ENCODE data around the gene PTPRN2.

PTPRN2 gene

DNA sequence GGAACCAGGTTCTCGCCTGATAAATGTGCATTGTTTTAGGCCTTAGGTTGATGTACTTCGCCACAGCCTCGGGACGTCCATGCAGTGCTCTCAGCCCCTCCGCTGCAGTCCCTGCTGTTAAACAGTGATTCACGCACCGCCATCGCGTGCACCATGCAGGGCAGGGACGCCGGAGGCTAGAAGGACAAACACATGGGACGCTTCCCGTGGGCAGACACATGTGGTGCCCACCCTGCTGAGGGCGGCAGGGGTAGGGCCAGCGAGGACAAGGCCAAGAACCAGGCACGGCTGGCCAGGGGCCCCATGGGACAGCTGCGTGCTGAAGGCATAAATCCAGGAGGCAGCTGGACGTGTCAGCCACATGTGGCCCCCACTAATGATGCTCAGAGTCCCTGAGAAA, 394.7 kb downstream of the PTPRN2 start:
- no peak for DNase-seq (ENCODE audit: low read depth in 1 of 2, low spot score in 1 of 2)

DNA sequence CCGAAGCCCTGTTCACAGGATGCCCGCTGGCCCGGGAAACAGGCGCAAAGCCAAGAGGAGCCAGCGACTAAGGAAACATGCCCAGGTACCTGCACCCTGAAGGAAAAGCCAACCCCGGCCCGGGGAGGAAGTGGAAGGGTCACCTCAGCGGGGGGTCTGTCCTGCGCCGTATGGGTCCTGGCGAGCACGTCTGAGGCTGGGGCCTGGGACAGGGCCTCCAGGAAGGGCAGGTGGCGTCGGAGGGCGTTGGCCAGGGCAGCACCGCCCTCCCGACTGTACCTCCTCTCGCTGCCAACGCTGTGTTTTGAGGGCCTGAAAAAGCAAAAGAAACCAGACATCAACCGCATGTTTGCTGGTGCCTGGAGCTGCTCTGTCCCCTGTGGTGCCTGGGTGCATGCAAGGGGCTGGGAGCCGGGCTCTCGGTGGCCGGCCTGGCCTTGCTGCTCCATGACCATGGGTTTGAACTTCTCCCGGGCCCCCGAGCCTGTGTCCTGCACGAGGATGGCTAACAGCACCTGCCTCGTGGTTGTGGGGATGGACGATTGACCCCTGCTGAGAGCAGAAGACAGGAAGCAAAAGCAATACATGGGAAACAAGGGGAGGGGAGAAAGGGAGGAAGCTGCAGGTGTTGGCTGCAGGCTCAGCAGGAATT, 395.3 kb downstream of the PTPRN2 start:
- no peak for DNase-seq (ENCODE audit: low read depth in 1 of 2, low spot score in 1 of 2)

- DNase-seq (ENCODE audit: low read depth in 1 of 2, low spot score in 1 of 2): no peak
Measured at GRCh38 chr7:158191671-158192070, 396.0 kb downstream of the PTPRN2 start.

DNA sequence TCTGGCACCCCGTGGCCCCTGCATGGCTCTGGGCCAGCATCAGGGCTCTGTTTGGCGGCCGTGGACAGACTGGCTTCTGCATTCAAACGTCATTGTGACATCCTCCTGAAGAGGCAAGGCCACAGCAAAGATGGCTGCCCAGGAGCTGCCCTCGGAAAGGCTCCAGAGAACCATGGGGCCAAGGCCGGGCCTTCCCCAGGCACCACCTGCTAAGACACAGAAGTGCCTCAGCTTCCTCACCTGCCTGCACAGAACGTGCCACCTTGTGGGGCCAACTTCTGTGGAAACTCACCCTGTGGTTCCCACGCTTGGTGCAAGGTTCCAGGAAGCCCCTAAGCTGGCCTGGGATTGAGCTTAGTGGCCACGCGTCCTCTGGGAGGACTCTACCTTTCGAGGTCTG, 396.9 kb downstream of the PTPRN2 start:
- no peak for DNase-seq (ENCODE audit: low read depth in 1 of 2, low spot score in 1 of 2)

DNA sequence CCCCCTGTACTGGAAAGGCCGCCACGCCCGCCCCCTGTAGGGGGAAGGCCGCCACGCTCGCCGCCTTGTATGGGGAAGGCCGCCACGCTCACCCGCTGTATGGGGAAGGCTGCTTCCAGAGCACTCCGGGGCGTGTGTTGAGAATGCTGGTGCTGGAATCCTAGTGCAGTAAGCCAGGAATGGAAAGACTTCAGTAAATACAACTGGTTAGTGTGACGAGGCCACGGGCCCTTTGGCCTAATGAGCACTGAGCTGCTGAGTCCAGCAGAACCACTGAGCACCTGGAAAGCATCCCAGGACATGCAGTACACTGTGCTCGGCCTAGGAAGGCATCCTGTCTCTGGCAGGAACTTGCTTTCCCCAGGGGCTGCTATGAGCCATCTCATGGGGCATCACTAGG, 398.9 kb downstream of the PTPRN2 start:
- DNase-seq (ENCODE audit: low read depth in 1 of 2, low spot score in 1 of 2): no peak

GRCh38 chr7:158187694-158187994, 400.0 kb downstream of the PTPRN2 start:
- DNase-seq (ENCODE audit: low read depth in 1 of 2, low spot score in 1 of 2): no peak

GRCh38 chr7:158186864-158187693, 400.5 kb downstream of the PTPRN2 start:
- DNase-seq (ENCODE audit: low read depth in 1 of 2, low spot score in 1 of 2): no peak

DNA sequence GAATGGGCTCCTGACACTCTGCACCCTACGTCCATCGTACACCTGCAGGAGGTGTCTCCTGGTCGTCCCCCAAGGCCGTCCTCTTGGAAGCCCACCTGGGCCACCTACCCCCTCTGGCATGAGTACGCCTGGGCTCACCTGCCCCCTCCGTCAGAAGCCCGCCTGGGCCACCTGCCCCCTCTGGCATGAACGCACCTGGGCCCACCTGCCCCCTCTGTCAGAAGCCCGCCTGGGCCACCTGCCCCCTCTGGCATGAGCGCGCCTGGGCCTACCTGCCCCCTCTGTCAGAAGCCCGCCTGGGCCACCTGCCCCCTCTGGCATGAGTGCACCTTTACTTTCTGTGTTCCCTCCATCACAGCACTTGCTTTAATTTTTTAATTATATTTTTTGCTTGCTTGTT, 401.2 kb downstream of the PTPRN2 start:
- DNase-seq (ENCODE audit: low read depth in 1 of 2, low spot score in 1 of 2): no peak

DNA sequence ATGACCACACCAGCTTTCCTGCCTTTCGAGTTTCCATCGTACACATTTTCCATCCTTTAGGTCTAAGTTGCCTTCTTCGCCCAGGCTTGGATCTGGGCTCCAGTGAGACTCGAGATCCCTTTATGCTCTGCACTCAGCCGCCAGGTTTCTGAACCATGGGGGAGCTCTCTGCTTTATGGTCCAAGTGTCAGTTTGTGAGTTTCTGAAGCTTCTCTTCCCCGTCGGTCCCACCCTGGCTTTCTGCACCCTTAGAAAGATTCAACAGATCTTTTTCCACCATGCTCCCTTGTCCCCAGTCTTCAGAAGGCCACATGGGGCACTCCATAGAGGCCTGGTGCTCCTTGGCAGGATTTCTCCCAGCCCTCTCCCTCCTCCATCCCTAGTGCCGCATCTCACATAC, 402.0 kb downstream of the PTPRN2 start:
- DNase-seq (ENCODE audit: low read depth in 1 of 2, low spot score in 1 of 2): no peak

DNA sequence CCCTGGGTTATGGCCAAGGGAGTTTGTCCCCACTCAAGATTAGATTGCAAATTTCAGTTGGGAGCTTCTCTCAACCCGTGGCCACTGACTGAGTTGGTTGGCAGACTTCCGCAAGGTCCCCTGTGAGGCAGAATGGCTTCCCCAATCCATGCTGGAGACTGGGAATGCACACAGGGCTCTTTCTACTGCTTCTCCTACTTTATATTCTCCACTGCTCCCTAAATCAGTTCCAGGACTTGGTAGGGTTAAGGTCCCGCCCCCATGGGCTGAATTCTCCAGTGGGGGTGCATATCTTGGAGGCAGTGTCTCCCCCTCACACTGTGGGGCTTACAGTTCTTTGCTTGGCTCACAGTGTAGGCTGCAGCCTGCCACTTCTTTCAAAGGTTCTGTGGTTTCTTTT, 404.2 kb downstream of the PTPRN2 start:
- no peak for DNase-seq (ENCODE audit: low read depth in 1 of 2, low spot score in 1 of 2)

GRCh38 chr7:158176561-158177173, 411.0 kb downstream of the PTPRN2 start:
- DNase-seq (ENCODE audit: low read depth in 1 of 2, low spot score in 1 of 2): no peak

GRCh38 chr7:158175779-158176178, 411.8 kb downstream of the PTPRN2 start:
- no peak for DNase-seq (ENCODE audit: low read depth in 1 of 2, low spot score in 1 of 2)

DNA sequence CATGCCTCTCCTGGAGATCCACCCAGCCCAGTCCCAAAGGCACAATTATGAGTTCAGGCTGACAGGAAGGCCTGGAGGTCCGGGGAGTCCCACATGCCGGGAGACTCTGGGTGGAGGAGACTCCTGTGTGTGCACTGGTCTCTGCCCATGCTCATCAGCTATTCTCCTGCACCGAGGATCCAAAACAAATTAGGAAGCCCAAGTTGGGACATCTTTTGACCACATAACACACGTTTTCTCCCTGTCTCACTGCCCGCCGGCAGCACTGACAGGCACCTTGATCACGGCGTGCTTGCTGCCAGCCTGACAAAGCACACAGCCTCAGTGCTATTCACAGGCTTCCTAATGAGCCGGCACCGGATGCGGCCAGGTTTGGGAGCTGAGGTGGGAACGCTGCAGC, 412.7 kb downstream of the PTPRN2 start:
- DNase-seq (ENCODE audit: low read depth in 1 of 2, low spot score in 1 of 2): no peak

DNA sequence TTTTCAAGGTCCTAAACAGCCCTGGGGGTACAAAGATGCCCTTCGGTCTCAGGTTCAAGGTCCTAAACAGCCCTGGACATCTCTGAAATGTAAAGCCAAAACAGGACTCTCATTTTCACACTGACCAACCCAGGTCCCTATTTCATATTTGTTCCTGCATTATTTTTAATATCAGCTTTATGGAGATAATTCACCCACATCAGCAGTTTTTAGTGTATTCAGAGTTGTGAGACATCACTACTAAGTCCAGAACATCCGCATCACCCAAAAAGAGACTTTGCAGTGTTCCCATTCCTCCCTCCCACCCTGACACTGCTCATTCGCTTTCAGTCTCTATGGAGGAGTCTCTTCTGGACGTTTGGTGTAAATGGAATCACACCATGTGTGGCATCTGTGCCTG, 420.2 kb downstream of the PTPRN2 start:
- no peak for DNase-seq (ENCODE audit: low read depth in 1 of 2, low spot score in 1 of 2)

DNA sequence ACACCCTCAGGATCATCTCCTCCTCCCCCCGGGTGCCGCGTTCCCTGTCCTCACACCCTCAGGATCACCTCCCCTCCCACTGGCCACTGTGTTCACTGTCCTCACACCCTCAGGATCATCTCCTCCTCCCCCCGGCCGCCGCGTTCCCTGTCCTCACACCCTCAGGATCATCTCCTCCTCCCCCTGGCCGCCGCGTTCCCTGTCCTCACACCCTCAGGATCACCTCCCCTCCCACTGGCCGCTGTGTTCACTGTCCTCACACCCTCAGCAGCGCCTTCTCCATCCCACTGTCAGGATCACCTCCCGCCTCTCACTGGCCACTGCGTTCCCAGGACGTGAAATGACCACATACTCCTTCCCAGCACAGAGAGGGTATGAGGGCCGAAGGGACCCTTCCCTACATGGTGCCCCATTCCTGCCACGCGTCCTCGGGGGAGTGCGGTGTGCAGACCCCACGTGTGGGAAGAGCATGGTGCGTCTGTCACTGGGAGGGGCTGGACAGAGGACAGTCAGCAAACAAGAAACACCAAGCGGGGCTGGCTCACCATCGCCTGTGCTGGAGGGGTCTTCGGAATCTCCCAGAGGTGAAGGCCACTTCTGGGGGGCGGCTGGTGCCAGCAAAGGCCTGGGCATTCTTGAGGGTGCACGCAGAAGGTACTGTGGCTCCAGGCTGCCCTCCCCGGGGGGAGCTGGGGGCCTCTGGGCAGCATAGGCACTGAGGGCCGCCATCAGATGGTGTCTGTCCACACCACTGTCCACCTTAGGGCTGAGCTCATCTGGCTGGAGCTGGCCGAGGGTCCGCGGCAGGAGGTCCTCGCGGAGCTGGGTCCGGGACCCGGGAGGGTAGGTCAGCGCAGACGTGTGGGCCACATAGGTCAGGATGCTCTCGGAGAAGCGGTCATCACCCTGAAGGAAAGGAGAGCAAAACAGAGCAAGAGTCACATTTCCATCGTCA, 421.0 kb downstream of the PTPRN2 start:
- DNase-seq (ENCODE audit: low read depth in 1 of 2, low spot score in 1 of 2): no peak

DNA sequence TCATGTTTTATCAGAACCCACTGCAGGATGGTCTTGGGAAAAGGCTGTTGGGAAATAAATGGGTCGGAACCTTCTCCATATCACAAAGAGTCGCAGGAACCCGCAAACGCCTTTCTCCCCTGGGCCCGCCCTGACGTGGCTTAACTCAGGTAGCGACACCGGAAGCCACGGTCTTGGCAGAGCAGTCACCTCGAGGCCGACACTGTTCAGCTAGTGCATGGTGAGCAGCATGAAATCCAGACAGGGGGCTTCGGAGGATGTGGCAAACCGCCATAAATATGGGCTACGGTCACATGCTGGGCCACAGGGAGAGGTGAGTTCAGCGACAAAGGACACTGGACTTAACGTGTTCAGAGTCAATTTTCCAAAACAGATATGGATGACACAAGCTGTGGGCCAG, 421.9 kb downstream of the PTPRN2 start:
- DNase-seq (ENCODE audit: low read depth in 1 of 2, low spot score in 1 of 2): no peak

GRCh38 chr7:158164101-158165095, 423.2 kb downstream of the PTPRN2 start:
- no peak for DNase-seq (ENCODE audit: low read depth in 1 of 2, low spot score in 1 of 2)

- DNase-seq (ENCODE audit: low read depth in 1 of 2, low spot score in 1 of 2): no peak
Measured at GRCh38 chr7:158161194-158161593, 426.4 kb downstream of the PTPRN2 start.

DNA sequence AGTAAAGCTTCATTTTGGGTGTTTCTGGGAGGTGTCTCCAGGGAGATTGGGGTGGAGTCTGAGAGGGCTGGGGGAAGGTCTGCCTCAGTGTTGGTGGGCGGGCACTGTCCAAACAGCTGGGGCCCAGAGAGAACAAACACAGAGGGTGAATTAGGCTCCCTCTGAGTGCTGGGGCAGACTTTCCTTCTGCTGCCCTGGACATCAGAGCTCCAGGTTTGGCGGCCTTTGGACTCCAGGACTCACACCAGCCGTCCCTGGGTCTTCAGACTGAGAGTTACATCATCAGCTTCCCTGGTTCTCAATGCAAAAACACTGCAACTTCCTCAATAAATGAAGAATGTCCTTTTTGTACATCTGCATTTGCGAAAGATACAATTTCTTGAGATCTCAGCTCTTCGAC, 427.4 kb downstream of the PTPRN2 start:
- DNase-seq (ENCODE audit: low read depth in 1 of 2, low spot score in 1 of 2): no peak

DNA sequence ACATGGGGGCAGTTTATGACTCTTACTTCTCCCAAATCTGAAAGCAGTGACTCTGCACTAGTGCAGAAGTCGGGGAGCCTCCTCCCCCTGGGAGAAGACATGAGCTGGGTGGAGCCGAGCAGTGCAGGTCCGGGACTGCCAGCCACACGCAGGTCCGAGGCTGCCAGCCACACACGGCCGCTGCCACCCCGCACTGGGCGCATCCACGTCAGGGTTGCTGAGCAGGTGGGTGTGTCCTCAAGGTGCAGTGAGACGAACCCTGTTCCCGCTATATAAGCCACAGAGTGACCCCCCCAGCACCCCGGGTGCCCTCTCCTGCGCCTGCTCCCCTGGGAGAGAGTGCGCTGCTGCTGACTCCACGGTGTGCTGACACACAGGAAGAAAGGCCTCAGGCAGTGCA, 430.2 kb downstream of the PTPRN2 start:
- DNase-seq (ENCODE audit: low read depth in 1 of 2, low spot score in 1 of 2): no peak
